Mucosa of descending colon (tissue), 3 donors: ENCODE results near the gene GMCL1. TPM values are rescaled to one million over a fixed set of nuclear protein-coding genes. Genes with fewer than 3 reads are reported as not detected.

Experiments
- ATAC-seq: fragments of 200-7000 bp; cut with Tn5 transposase; one replicate; pipeline ENCODE4 v1.9.1; 2020; ENCODE audit warnings: mild to moderate bottlenecking, moderate library complexity
- DNase-seq, 3 donors: peaks; one replicate each; pipeline ENCODE4 v3.0.0-alpha.2; 2020
- H3K36me3 ChIP-seq: fragments of 200-600 bp; one replicate; pipeline ENCODE4 v1.8.0; 2021; ENCODE audit warnings: low read depth, mild to moderate bottlenecking
- H3K4me1 ChIP-seq: fragments of 200-600 bp; one replicate; pipeline ENCODE4 v1.8.0; 2021; ENCODE audit warnings: low read depth, mild to moderate bottlenecking
- H3K4me3 ChIP-seq: fragments of 200-600 bp; one replicate; pipeline ENCODE4 v1.8.0; 2021; ENCODE audit warnings: mild to moderate bottlenecking
- H3K9me3 ChIP-seq: fragments of 200-600 bp; one replicate; pipeline ENCODE4 v1.8.0; 2021; ENCODE audit warnings: mild to moderate bottlenecking
- CTCF ChIP-seq: fragments of 200-600 bp; IDR thresholded peaks from one replicate; pipeline ENCODE4 v1.8.0; 2022; ENCODE audit warnings: antibody characterized with exemption, mild to moderate bottlenecking
- intact Hi-C, 2 donors: fragments of 100-400 bp; cut with DNase I in 1 of 2; cut with micrococcal nuclease in 1 of 2; formaldehyde crosslinking; loops; one replicate each; pipeline versions ENCODE4 v1.11.0 to v1.11.1; 2022; cut with DNase I, micrococcal nuclease
- total RNA-seq, 3 donors: library from RNA; stranded (reverse); fragmentation: NEBNext Ultra II Directional in 2 of 3; extraction: Animal tissue kit (Norgen Biotek cat#: 25700) in 2 of 3; gene quantifications; one replicate each; pipeline versions ENCODE4 v1.2.1 to v1.2.4, GENCODE V29; 2021 to 2023
- donor health status: DM: no; HTN: no; CAD: no; lungs with moderate emphysema.
- donor health status: DM: no; HTN: no; CAD: no.
- donor health status: DM: no; HTN: yes; CAD: no.

Gene GMCL1
- total RNA-seq, 3 donors from 2014 or later = 13.5 to 30.2 (median 18.8) TPM

GRCh38 chr2:69914950-69915945, 85.8 kb downstream of the GMCL1 start, which contains the start of gene MXD1:
Gene MXD1 (plus strand): TSS chr2:69915109. CDS start chr2:69915331, 222 bp downstream.
- no peak for TF ChIP-seq CTCF
- H3K36me3 ChIP-seq = peaks cover 7% of the 10 kb centered on the region
- H3K9me3 ChIP-seq = no peaks in the 10 kb centered on the region
- peaks cover 5% of the 10 kb centered on the region for H3K4me1 ChIP-seq
- H3K4me3 ChIP-seq = peak within 1 kb of the TSS; percentile 79
- peak; percentile 32 to 100 (median 99) for DNase-seq
- peak; percentile 2 for ATAC-seq
- intact Hi-C loops = loop anchor here (5.0 to 10.0 kb wide), 4 partner anchors 150 to 230 kb away; no protein-coding TSS in a partner anchor

GRCh38 chr2:69916106-69916505, 86.6 kb downstream of the GMCL1 start:
- no peak for ATAC-seq
- intact Hi-C loops = loop anchor here (5.0 to 10.0 kb wide), 3 partner anchors 149 to 229 kb away; no protein-coding TSS in a partner anchor
- no peak for DNase-seq
- no peak for TF ChIP-seq CTCF
- Histone ChIP-seq H3K4me1 (peaks cover 5% of the 10 kb centered on the region), H3K36me3 (peaks cover 7% of the 10 kb centered on the region), H3K9me3 (no peaks in the 10 kb centered on the region), H3K4me3 (peak overlapping the region; percentile 79)

- DNase-seq (no peak), ATAC-seq (no peak)
- Histone ChIP-seq H3K36me3 (peaks cover 7% of the 10 kb centered on the region), H3K9me3 (no peaks in the 10 kb centered on the region), H3K4me1 (peaks cover 5% of the 10 kb centered on the region), H3K4me3 (no peak overlapping the region)
- intact Hi-C loops = loop anchor here (5.0 to 10.0 kb wide), 3 partner anchors 147 to 227 kb away; no protein-coding TSS in a partner anchor
- TF ChIP-seq CTCF = no peak
These were observed 88.4 kb downstream of the GMCL1 start for GRCh38 chr2:69917852-69918251.

- intact Hi-C loops = loop anchor here (5.0 to 10.0 kb wide), 3 partner anchors 146 to 226 kb away; no protein-coding TSS in a partner anchor
These were observed 88.9 kb downstream of the GMCL1 start for GRCh38 chr2:69918401-69918800.

GRCh38 chr2:69923116-69923515, 93.7 kb downstream of the GMCL1 start:
- ATAC-seq (no peak), DNase-seq (no peak)
- Histone ChIP-seq H3K9me3 (no peaks in the 10 kb centered on the region), H3K4me1 (peaks cover under 1% of the 10 kb centered on the region), H3K36me3 (peaks cover 3% of the 10 kb centered on the region), H3K4me3 (no peak overlapping the region)
- no peak for TF ChIP-seq CTCF
- intact Hi-C loops = no loop called here

More at GRCh38 chr2:69918401-69918800, 88.9 kb downstream of the GMCL1 start:
- ATAC-seq (no peak), DNase-seq (no peak)
- Histone ChIP-seq H3K4me3 (no peak overlapping the region), H3K4me1 (peaks cover 5% of the 10 kb centered on the region), H3K36me3 (peaks cover 7% of the 10 kb centered on the region), H3K9me3 (no peaks in the 10 kb centered on the region)
- no peak for TF ChIP-seq CTCF
